HG03469 (cell line): ENCODE measurements around the gene CEMP1.

Source experiments
- ATAC-seq: cut with Tn5 transposase; IDR thresholded peaks from one replicate; pipeline ENCODE4 v1.9.1; 2021; ENCODE audit warnings: mild to moderate bottlenecking, moderate library complexity, moderate number of reproducible peaks; ENCODE audit not compliant: unreplicated experiment

CEMP1 gene

DNA sequence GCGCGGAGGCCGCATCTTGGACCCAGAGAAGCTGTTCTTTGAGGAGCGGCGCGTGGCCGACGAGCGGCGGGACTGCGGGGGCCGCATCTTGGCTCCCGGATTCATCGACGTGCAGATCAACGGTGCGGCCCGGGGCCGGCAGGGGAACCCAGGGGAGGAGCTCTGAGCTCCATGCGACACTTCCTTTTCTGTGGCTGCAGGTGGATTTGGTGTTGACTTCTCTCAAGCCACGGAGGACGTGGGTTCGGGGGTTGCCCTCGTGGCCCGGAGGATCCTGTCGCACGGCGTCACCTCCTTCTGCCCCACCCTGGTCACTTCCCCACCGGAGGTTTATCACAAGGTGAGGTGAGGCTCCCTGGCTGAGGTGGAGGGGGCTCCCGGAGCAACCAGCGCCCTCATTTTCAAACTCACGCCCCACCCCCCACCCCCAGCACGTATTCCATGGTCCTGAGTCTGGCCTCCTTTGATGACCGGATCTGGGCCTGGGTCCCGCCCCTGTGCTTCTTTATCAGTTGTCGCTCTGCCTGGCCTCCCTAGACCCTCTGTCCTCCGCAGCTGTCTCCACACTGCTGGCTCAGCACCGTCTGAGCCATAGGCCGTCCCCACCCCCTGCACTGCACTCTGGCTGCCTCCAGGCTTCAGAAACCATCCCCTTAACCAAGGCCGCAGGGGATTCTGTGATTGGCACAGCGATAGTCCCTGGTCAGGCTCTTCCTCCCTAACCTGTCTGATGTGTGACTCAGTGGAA lies 10.2 kb downstream of the CEMP1 start:
- ATAC-seq: no peak

DNA sequence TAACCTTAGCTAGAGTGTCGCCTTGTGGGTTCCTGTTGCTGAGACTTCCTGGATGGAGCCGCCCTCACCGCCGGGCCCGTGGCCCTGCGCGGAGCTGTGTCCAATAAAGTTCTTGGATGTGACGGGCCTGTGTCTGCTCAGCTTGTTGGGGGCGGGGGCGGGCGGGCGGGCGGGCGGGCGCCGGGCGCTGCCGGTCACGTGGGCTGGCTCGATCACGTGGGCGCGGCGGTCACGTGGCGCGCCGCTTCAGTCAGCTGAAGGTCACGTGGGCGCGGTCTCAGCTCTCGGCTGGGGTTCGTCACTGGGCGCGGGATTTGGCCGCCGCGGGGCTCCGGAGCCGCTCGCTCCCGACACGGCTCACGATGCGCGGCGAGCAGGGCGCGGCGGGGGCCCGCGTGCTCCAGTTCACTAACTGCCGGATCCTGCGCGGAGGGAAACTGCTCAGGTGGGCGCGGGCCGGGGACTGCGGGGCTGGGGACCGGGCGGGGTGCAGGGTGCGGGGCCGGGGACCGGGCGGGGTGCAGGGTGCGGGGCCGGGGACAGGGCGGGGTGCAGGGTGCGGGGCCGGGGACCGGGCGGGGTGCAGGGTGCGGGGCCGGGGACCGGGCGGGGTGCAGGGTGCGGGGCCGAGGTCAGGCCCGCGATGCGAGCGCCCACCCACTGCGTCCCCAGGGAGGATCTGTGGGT lies 11.0 kb downstream of the CEMP1 start, which contains the start of gene AMDHD2:
AMDHD2 (plus strand) TSS at position 275 of the 687 bp plus-strand sequence; CDS start at position 363, 88 bp downstream.
- no peak for ATAC-seq

DNA sequence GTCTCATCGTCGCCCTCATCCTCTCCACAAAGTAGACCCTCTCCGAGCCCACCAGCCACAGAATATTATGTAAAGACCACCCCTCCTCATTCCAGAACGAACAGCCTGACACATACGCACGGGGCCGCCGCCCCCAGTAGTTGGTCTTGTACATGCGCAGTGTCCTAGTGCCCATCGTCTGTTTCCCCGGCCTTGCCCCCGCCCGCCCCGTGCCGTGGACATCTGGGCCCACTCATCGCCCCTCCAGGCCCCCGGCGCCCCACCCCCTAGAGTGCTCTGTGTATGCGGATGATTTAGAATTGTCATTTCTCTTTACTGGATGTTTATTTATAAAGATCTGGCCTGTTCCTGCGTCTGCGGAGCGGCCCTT lies 11.5 kb downstream of the CEMP1 start:
- ATAC-seq: no peak

DNA sequence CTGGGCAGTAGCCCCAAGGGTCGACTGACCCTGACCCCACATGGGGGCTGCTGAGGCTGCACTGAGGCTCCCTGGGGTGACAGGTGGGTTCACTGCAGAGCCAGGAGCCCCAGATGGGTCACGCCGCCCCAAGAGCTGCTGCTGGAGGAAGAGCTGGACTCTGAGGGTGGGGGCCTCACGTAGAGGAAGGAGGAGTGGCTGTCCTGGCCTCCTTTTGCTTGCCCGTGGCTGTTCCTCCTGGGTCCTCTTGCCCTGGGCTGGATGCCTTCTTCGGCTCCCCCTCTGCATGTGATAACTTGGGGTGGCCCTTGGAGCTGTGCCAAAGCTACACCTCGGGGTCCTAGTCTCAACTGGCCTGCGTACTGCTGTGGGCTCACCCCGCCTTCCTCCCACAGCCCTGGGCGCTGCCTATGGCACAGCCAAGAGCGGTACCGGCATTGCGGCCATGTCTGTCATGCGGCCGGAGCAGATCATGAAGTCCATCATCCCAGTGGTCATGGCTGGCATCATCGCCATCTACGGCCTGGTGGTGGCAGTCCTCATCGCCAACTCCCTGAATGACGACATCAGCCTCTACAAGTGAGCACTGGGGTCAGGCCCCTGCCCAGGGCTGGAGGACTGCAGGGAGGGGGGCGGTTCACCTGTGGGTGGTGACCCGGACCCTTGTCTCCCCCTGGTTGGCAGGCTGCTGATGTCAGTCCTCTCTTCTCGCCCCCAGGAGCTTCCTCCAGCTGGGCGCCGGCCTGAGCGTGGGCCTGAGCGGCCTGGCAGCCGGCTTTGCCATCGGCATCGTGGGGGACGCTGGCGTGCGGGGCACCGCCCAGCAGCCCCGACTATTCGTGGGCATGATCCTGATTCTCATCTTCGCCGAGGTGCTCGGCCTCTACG lies 12.1 kb downstream of the CEMP1 start:
- ATAC-seq: no peak

DNA sequence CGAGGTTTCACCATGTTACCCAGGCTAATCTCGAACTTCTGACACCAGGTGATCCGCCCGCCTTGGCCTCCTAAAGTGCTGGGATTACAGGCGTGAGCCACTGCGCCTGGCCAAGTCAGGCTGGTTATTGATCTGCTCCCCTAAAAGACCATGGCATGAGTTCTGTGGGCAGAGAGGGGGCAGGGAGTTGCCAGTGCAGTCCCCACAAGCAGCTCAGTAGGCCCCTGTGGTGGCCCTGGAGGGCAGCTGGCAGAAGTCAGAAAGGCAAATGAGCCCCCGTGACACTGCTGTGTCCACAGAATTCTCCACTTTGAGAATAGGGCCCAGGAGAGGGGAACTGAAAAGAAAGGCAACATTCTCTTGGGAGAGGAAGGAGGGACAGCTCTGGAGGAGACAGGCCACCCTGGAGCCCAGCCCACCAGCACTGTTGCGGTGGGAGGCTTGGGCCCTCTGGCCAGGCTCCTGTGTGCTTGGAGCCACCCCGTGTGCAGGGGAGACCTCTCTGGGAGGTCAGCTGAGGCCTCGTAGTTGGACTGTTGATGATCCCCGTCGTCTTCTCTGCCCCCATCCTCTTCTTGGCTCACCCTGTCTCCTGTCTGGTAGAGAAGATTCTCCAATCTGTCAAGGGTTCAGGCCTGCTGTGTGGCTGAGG lies 13.1 kb downstream of the CEMP1 start:
- ATAC-seq: no peak

DNA sequence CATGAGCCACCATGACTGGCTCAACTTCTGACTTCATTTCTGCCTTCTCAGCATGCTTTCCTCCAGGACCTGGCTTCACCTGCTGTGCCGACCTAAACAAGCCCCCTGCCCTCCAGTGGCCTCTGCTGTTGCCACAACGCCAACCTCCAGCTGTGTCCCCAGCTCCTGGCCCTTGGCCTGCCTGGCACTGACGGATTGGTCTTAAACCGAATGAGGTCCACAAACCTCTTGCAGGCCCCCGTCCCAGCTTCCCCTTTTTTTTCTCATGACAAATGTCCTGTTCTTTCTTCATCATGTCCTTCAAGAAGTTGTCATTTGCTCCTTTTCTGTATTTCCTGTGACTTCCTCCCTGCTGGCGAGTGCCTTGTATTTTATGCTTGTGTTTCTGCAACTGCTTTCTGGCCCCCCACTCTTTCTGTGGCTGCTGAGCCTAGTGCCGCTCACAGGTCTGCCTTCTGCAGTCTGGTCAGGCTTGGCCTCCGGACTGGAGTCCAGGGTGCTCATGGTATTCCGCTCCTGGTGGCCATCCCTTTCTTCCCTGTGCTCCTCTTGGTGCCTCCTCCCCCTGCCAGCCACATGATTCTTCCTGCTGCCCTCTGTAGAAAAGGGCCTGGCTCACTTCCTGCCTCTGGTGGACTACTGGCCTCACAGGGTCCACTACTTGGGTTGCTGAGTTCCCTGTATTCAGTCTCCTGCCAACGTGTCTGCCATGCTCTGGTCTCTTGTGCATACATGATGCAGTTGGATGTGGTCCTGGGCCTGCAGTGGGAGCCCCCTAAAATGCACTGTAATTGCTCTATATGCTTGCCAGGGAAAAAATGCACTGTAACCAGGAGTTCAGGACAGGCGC lies 14.6 kb downstream of the CEMP1 start:
- ATAC-seq: no peak

DNA sequence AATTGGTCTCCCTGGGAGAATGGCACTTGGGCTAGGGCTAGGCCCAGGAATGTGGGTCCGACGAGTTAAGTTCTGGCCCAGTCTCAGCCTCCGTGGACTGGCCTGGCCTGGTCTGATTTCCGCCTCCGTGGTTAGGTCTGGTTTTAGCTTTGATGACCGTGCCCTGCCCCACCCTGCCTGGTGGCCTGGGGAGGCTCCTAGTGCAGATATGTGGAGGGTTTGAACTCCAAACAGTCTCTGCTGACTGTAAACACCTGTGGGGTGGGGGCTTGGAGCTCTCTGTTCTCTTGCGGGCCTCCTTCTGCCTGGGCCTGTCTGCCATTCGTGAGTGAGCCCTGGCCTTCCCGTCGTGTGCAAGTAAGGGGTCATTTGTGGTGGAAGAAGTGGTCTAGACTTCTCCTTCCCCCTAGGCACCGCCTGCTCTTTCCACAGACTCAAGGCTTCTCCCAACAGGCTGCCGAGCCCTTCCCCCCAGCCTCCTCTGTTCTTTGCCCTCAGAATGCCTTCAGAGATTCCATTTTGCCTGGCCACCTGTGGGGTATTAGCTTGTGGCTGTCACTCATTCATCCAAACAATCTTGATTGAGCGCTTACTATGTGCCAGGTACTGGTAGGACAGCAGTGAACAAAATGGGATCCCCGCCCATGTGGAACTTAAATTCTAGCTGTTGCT lies 15.9 kb downstream of the CEMP1 start:
- no peak for ATAC-seq

DNA sequence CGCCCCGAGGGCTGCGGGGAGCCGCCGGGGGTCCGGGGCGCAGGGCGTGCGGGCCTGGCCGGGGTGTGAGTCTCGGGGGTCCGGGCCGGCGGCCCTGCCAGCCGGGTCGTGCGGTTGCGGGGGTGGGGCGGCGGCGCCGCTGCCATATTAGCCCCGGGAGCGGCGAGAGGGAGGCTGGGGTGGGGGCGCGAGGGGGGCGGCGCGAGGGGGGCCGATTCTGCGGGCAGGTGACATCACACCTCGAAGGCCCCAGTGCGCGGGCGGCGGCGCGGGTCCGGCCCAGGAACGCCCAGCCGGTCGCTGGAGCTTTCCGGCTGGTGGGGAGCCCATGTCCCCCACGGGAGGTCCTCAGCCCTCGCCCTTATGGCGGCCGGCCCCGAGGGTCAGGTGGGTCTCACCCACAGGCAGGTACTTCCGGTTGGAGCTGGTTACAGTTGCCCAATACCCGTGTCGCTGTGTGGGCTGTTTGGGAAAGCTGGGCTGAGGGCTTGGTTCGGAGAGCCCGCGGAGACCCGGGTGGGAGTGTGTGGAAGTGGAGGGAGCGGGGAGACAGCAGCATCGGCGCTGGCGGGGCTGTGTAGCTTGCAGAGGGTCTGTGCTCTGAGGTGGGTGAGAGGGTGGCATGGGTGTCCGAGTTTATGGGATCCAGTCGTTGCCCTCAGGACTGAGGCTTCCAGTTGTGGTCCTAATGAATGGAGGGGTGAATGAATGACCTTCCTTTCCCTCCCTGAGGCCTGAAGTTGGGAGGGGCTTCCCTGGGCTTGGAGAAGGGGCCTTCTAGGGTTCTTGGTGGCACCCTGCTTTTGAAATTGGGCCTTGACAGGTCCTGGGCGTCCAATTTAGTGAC lies 16.7 kb downstream of the CEMP1 start:
- ATAC-seq: no peak

DNA sequence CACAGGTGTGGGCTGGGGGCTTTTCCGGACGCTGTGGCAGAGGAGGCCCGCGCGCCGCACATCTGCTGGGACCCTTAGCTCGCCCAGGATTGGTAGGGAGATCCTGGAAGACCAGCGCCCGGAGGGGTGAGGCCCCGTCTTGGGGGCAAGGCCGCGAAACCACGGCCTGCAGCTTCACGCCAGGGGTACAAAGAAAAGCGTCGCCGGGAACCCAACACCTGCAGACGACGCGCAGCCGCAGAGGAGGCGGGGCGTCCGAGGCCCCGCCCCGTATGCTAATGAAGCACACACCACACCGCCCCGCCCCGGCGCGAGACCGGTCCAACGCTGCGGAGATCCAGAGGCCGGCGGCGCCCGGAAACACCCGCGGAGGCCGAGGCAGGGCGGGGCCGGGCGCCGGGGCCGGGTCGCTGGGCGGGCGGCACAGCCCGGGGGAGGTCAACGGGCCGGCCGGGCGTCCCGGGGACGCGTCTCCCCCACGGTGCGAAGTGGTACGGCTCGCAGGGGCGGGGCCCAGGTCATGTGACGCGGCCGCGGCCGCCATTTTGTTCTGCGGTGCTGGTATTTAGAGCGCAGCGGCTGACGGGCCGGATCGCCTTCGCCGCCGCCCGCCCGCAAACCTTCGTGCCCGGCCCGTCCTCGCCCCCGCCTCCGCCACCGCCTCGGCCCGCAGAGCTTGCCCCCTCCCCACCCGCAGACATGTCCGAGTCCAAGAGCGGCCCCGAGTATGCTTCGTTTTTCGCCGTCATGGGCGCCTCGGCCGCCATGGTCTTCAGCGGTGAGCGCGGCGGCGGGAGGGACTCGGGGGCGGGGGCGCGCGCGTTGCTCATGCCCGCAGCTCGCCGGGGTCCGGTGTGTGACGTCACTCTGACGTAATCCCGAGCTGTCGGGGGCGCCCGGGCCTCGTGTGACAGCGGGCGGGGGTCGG lies 17.5 kb downstream of the CEMP1 start, which contains the start of gene ATP6V0C:
ATP6V0C (plus strand) TSS at position 548 of the 928 bp plus-strand sequence; CDS start at position 700, 152 bp downstream.
- peak; percentile 37 for ATAC-seq

DNA sequence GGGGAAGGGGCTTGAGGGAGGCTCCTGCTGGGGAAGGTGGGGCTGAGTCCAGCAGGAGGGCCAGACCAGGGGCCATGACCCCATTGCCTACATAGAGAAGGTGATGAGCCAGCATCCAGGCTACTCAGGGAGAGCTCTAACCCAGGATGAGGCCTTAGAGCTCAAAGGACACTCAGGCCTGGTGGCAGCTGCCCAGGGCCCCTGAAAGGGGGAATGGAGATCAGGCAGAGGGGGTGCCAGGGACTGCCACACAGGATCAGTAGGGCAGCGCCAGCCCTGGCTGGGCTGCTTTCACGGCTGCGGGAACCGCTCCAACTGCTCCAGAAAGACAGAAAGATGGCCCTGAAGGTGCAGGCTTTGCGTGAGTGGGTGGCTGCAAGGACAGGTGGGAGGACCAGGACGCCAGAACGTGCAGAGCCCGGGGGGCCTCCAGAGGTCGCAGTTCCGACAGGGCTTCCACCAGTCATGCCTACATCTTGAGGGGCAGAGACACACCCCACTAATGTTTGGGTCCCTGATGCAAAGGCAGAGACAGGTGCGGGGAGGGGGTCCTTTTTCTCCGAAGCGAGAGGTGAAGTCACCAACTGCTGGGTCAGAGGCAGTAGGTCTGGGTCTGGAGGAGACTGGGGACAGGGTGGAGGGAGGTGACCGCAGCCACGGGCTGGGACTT lies 18.3 kb downstream of the CEMP1 start:
- no peak for ATAC-seq

DNA sequence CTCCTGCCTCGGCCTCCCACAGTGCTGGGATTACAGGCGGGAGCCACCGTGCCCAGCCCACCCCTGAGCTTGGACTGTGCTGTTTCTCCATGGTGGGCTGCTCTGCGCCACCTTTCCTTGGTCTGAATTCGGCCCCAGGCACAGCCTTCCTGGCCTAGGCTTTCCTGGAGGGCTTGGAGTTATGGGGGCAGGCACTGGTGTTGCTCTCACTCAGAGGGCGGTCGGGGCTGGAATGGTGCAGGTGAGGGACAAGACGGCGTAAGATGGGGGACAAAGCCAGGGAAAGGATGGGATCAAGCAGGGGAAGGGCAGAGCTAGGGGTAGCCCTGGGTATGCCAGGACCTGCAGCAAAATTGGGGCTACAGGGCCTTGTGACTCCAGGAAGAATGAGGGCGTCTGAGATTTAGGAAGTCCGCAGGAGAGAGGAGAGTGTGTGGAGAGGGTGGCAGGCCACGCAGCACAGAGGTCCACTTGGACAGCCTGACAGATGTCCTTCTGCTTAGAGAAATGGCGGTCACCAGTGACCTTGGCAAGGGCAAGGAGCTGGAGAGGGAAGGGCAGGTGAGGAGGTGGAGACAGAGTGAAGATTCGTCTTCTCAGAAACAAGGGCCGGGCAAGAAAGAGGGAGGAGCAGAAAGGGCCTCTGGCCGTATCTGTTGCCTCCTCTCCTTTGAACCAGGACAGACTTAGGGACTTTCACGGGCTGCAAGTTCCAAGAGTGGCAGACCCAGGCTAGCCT lies 19.0 kb downstream of the CEMP1 start:
- no peak for ATAC-seq

DNA sequence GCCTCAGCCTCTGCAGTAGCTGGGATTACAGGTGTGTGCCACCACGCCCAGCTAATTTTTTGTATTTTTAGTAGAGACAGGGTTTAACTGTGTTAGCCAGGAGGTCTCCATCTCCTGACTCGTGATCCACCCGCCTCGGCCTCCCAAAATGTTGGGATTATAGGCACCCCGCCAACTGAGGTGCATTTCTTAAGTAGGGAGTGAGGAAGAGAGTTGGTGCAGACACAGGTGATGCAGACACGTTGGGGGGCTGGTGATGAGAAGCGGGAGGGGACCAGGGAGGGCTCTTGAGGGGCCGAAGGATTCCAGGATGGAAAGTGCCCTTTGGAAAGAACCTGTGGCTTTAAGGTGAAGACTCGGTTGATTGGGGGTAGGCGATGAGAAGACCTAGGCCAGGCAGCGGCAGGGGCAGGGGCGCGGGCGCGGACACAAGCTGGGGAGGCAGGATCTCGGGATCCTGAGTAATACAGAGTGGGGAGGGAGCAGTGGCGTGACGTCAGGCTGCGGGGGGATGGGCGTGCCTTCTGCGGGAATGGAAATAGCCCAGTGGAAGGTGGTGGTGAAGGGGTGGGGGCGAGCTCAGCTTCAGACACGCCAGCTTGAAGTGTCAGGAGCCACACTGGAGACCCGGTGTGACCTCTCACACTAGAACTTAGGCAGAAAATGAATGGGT lies 19.9 kb downstream of the CEMP1 start:
- no peak for ATAC-seq

DNA sequence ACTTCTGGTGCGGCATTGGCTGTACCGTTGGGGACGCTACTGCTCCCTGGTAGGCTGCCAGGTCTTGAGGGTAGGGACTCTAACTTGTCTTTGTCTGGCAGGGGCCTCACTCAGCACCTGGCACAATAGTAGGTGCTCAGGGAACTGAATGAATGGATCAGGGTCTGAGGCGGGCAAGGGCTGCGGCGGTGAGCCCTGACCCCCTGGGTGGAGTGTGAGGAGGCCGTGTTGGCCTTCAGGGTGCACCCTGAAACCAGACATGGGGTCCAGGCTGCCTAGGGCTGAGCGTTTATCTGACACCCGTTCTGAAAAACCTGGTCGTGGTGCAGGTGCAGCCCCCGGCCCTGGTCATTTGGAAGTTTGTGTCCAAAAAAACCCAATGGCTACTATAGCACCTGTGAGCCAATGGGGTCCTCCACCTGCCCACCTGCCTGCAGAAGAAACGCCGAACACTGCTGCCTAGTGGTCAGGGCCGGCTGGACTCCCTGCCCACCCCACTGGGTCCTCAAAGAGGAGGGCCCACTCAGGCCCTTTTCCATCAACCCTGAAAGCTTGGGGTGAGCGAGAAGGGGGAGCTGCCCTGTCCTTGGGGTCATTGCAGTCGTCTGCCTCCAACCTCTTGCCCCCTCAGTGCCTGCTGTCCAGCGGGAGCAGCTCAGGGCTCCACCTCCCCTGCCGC lies 22.3 kb downstream of the CEMP1 start:
- no peak for ATAC-seq

DNA sequence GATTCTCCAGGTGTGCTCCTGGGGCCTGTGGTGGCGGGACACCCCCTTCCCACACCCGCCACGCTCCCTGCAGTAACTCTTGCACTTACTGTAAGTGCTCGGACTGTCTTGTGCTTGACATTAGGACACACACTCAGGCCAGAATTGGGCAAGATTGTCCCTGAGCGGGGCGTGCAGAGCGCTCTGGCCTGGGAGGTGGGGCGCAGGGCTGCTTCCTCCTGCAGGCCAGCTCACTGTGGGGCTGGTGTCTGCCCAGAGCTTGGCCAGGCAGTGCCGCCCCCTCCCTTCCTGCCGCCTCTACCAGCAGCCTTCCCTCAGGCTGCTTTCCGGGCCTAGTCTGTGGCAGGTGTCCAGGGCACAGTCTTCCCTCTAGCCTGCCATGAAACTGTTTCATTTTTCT lies 23.5 kb downstream of the CEMP1 start:
- peak; percentile 14 for ATAC-seq

DNA sequence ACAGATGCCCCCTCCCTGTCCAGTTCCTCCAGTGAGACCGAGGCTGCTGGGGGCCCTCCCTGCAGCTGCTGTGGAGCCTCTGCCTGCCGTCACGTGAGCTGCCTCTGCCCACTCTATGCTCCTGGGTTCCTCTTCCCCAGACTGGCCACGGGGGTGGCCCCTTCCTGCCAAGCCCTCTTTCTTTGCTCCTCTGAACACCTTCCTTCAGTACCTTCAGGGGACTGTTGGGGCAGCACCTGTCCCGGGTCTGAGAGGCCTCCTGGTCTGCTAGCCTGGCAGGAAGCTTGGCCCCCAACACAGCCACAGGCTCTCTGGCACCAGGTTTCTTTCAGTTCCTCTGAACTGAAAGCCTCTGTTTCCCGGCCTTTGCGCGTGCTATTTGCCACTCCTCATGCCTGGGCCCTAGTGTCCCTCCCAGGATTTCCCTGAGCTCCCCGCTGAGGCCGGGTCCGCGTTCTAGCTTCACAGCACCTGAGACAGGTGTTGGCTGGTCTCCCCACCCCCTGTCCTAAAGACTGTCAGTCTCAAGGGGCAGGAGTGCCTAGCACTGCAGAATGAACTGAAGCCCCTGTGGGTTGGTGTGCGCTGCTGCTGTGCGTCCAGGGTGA lies 24.1 kb downstream of the CEMP1 start:
- ATAC-seq: peak; percentile 48
